CD4-positive, alpha-beta T cell treated with Interleukin-12 subunit alpha and Interleukin-12 subunit beta, for 1 hour (primary cell): ENCODE results near the gene MRPS34.
A peak's percentile ranks its signal among the peaks of the same experiment; 100 is the strongest.

Source experiments
- DNase-seq: peaks from one replicate; pipeline ENCODE4 v3.0.0-alpha.2; 2020

Gene MRPS34

GRCh38 chr16:1724491-1724890 lies 48.4 kb downstream of the MRPS34 start:
- no peak for DNase-seq

GRCh38 chr16:1723450-1724147 lies 49.3 kb downstream of the MRPS34 start:
- DNase-seq, result peak; percentile 50
